OCI-LY7 (cell line): ENCODE measurements around the gene CYP46A1. TPM values are rescaled to one million over a fixed set of nuclear protein-coding genes. Genes with fewer than 3 reads are reported as not detected.

Source experiments
- BruUV-seq: library from RNA; stranded (reverse); fragments of 400-500 nt; replicated peaks from 2 replicates; lab custom pipeline; 2021; lab: Mats Ljungman, UMichigan
- CTCF ChIA-PET: fragments of 300-600 bp; sonication (Branson Sonifier 250); formaldehyde crosslinking; loops from one replicate; lab custom pipeline; 2022; ENCODE audit warnings: antibody characterized with exemption; ENCODE audit not compliant: unreplicated experiment; lab: Charles Lee
- POLR2A ChIA-PET: fragments of 300-600 bp; sonication (Branson Sonifier 250); formaldehyde crosslinking; loops from one replicate; lab custom pipeline; 2022; ENCODE audit warnings: antibody characterized with exemption; lab: Charles Lee
- DNase-seq: peaks from one replicate; pipeline ENCODE4 v3.0.0-alpha.2; 2015; ENCODE audit warnings: low spot score
- H2AFZ ChIP-seq: fragments of 200-600 bp; sonication (generic), shearing (Covaris generic); 2 replicates; pipeline ENCODE4 v1.6.1; 2014; ENCODE audit warnings: mild to moderate bottlenecking, antibody characterized with exemption, low read length, moderate library complexity
- H3K27ac ChIP-seq: fragments of 200-600 bp; sonication (generic); 2 replicates; pipeline ENCODE4 v1.5.1; 2014; ENCODE audit warnings: mixed run types, low read depth, mild to moderate bottlenecking, moderate library complexity, low read length, inconsistent platforms; ENCODE audit not compliant: poor library complexity, severe bottlenecking
- H3K36me3 ChIP-seq: fragments of 200-600 bp; sonication (generic); 2 replicates; pipeline ENCODE4 v1.6.1; 2014; ENCODE audit warnings: mild to moderate bottlenecking, antibody characterized with exemption, low read length, moderate library complexity, mixed read lengths; ENCODE audit not compliant: insufficient read depth
- H3K4me1 ChIP-seq: fragments of 200-600 bp; sonication (generic); 2 replicates; pipeline ENCODE4 v1.5.1; 2014; ENCODE audit warnings: mild to moderate bottlenecking, low read length; ENCODE audit not compliant: insufficient read depth, poor library complexity, severe bottlenecking
- H3K4me2 ChIP-seq: fragments of 200-600 bp; sonication (generic); 2 replicates; pipeline ENCODE4 v1.6.1; 2014; ENCODE audit warnings: mild to moderate bottlenecking, low read length
- H3K4me3 ChIP-seq: fragments of 200-600 bp; sonication (generic); 2 replicates; pipeline ENCODE4 v1.5.1; 2014; ENCODE audit warnings: mild to moderate bottlenecking, low read depth, low read length; ENCODE audit not compliant: poor library complexity, severe bottlenecking
- H3K79me2 ChIP-seq: fragments of 200-600 bp; sonication (generic); 2 replicates; pipeline ENCODE4 v1.6.1; 2016; ENCODE audit warnings: low read depth, mild to moderate bottlenecking, low read length, moderate library complexity, mixed read lengths; ENCODE audit not compliant: insufficient read depth
- H3K9me2 ChIP-seq: fragments of 200-600 bp; sonication (generic); 2 replicates; pipeline ENCODE4 v1.6.1; 2016; ENCODE audit warnings: mild to moderate bottlenecking, low read length, mixed read lengths; ENCODE audit not compliant: insufficient read depth
- H3K9me3 ChIP-seq: fragments of 200-600 bp; sonication (generic); 2 replicates; pipeline ENCODE4 v1.6.1; 2014; ENCODE audit warnings: mild to moderate bottlenecking, mixed run types, low read length, mixed read lengths
- H4K20me1 ChIP-seq: fragments of 200-600 bp; sonication (generic); 2 replicates; pipeline ENCODE4 v1.6.1; 2014; ENCODE audit warnings: mild to moderate bottlenecking, antibody characterized with exemption, low read length, moderate library complexity, mixed read lengths; ENCODE audit not compliant: insufficient read depth
- EZH2phosphoT487 ChIP-seq: fragments of 200-600 bp; sonication (generic); IDR thresholded peaks from 2 replicates; pipeline ENCODE4 v1.6.1; 2018; ENCODE audit warnings: low read depth, borderline replicate concordance, mild to moderate bottlenecking, mixed run types, antibody characterized with exemption, low read length, moderate library complexity, mixed read lengths
- intact Hi-C: fragments of 100-400 bp; cut with micrococcal nuclease; formaldehyde crosslinking; loops from one replicate; pipeline ENCODE4 v1.10.0; 2022; ENCODE audit not compliant: unreplicated experiment
- total RNA-seq, 2 experiments: library from RNA; depleted of rRNA in 1 of 2; stranded (reverse); fragments of >200 nt in 1 of 2; shearing (Covaris generic) in 1 of 2; gene quantifications; 2 replicates each; pipeline ENCODE4 v1.2.3, GENCODE V29; 2014 to 2022
- TF ChIP-seq, protein P1 (sequence below): fragments of 200-600 bp; sonication (generic); conservative IDR thresholded peaks from 2 replicates; pipeline ENCODE4 v1.5.1; 2014; ENCODE audit warnings: mild to moderate bottlenecking, antibody characterized with exemption, low read length, moderate library complexity, mixed read lengths

Gene CYP46A1
- total RNA-seq, 2 experiments from 2014 or later = 4.1 to 10.8 TPM

GRCh38 chr14:99718031-99718810, 34.1 kb downstream of the CYP46A1 start:
- no peak overlapping the region for H3K27ac ChIP-seq
- no TSS peak for BruUV-seq
- no peak overlapping the region for H3K4me2 ChIP-seq
- H3K4me1 ChIP-seq = no peaks in the 10 kb centered on the region
- H4K20me1 ChIP-seq = no peaks in the 10 kb centered on the region
- ChIA-PET POLR2A (interaction anchor here (0.6 kb wide), 1 partner anchor 399 kb away, joined by 3 read pairs; no protein-coding TSS in a partner anchor), CTCF (no interaction called here)
- no peaks in the 10 kb centered on the region for H3K36me3 ChIP-seq
- no peaks in the 10 kb centered on the region for H3K9me2 ChIP-seq
- no peaks in the 10 kb centered on the region for H3K79me2 ChIP-seq
- no peaks in the 10 kb centered on the region for H3K9me3 ChIP-seq
- TF ChIP-seq EZH2phosphoT487 = no peak
- TF ChIP-seq, protein P1, sequence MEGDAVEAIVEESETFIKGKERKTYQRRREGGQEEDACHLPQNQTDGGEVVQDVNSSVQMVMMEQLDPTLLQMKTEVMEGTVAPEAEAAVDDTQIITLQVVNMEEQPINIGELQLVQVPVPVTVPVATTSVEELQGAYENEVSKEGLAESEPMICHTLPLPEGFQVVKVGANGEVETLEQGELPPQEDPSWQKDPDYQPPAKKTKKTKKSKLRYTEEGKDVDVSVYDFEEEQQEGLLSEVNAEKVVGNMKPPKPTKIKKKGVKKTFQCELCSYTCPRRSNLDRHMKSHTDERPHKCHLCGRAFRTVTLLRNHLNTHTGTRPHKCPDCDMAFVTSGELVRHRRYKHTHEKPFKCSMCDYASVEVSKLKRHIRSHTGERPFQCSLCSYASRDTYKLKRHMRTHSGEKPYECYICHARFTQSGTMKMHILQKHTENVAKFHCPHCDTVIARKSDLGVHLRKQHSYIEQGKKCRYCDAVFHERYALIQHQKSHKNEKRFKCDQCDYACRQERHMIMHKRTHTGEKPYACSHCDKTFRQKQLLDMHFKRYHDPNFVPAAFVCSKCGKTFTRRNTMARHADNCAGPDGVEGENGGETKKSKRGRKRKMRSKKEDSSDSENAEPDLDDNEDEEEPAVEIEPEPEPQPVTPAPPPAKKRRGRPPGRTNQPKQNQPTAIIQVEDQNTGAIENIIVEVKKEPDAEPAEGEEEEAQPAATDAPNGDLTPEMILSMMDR = no peak
- no peak overlapping the region for H2AFZ ChIP-seq
- intact Hi-C loops = no loop called here
- DNase-seq = no peak
- H3K4me3 ChIP-seq = no peak overlapping the region

DNA sequence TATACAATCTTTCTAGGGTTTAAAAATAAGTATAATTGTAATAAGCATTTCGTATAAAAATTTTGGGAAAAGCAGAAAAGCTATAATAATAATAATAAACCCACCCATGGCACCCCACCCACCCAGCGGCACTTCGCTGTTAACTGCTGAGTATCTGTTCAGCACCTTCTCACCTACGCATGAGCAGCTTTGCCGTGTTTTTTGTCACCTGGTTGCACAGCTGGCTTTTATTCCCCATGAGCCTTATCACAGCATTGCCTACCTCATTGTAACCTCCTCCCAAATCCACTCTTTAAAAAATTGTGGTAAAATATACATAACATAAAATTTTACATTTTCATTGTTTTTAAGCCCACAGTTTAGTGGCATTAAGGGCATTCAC, 34.7 kb downstream of the CYP46A1 start:
- Histone ChIP-seq H4K20me1 (no peaks in the 10 kb centered on the region), H3K9me3 (no peaks in the 10 kb centered on the region), H3K79me2 (no peaks in the 10 kb centered on the region), H3K9me2 (no peaks in the 10 kb centered on the region), H3K36me3 (no peaks in the 10 kb centered on the region), H3K4me1 (no peaks in the 10 kb centered on the region), H3K4me2 (no peak overlapping the region), H2AFZ (no peak overlapping the region), H3K27ac (no peak overlapping the region), H3K4me3 (no peak overlapping the region)
- ChIA-PET POLR2A (interaction anchor here (0.6 kb wide), 1 partner anchor 398 kb away, joined by 3 read pairs; no protein-coding TSS in a partner anchor), CTCF (no interaction called here)
- TF ChIP-seq EZH2phosphoT487 = no peak
- TF ChIP-seq, protein P1 = no peak
- BruUV-seq = no TSS peak
- intact Hi-C loops = no loop called here
- no peak for DNase-seq
